ENCODE data around the gene OSBPL2. TPM values are rescaled to one million over a fixed set of nuclear protein-coding genes. Genes with fewer than 3 reads are reported as not detected.

OSBPL2 gene
- total and polyA plus RNA-seq, 2 experiments from 2014 or later: 16.6 to 31.2 TPM

DNA sequence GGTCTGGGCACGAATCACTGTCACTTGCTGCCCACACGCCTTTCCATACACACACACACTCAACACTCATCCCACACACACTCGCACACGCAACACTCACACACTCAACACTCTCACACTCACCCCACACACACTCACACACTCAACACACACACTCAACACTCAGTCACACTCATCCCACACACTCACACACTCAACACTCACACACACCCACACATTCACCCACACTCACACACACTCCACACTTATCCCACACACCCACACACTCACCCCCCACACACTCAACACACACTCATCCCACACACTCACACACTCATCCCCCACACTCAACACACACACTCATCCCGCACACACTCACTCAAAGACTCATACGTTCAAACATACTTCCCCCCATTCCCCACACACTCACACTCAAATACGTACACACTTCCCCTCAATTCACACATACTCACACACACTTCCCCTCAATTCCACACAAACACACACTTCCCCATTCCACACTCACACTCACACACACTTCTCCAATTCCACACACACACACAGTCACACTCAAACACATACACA, 9.3 kb upstream of the OSBPL2 start:
- no peaks in the 10 kb centered on the region for H3K9me3 Mint-ChIP-seq
- H3K36me3 ChIP-seq (ENCODE audit: insufficient read depth): no peaks in the 10 kb centered on the region
- H3K4me3 ChIP-seq: no peak overlapping the region
- H3K36me3 Mint-ChIP-seq (ENCODE audit: low read depth): no peaks in the 10 kb centered on the region; the same call in 2 of the 3 replicates
- no peaks in the 10 kb centered on the region for H3K27me3 ChIP-seq (ENCODE audit: insufficient read depth)
- no peak overlapping the region for H3K4me3 Mint-ChIP-seq
- no peaks in the 10 kb centered on the region for H3K79me2 ChIP-seq (replicated peaks; ENCODE audit: insufficient read depth)
- H3K4me1 ChIP-seq (ENCODE audit: insufficient read depth): no peaks in the 10 kb centered on the region
- H3K4me2 ChIP-seq: no peak overlapping the region
- H3K9me2 ChIP-seq (ENCODE audit: insufficient read depth): no peaks in the 10 kb centered on the region
- TF ChIP-seq EZH2 (IDR thresholded peaks at IDR 0.05; ENCODE audit: low read depth, unreplicated experiment): no peak
- TF ChIP-seq, protein P1, sequence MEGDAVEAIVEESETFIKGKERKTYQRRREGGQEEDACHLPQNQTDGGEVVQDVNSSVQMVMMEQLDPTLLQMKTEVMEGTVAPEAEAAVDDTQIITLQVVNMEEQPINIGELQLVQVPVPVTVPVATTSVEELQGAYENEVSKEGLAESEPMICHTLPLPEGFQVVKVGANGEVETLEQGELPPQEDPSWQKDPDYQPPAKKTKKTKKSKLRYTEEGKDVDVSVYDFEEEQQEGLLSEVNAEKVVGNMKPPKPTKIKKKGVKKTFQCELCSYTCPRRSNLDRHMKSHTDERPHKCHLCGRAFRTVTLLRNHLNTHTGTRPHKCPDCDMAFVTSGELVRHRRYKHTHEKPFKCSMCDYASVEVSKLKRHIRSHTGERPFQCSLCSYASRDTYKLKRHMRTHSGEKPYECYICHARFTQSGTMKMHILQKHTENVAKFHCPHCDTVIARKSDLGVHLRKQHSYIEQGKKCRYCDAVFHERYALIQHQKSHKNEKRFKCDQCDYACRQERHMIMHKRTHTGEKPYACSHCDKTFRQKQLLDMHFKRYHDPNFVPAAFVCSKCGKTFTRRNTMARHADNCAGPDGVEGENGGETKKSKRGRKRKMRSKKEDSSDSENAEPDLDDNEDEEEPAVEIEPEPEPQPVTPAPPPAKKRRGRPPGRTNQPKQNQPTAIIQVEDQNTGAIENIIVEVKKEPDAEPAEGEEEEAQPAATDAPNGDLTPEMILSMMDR (conservative IDR thresholded peaks at IDR 0.05; ENCODE audit: low read depth in 2 of 2): no peak
- TF ChIP-seq POLR2AphosphoS5 (IDR thresholded peaks at IDR 0.05; ENCODE audit: low read depth): no peak
- TF ChIP-seq ZNF331 (CRISPR knock-in tag; IDR thresholded peaks at IDR 0.05; ENCODE audit: low read depth): no peak
- no peak for TF ChIP-seq CREB1 (CRISPR knock-in tag; IDR thresholded peaks at IDR 0.05; ENCODE audit: low read depth)
- TF ChIP-seq, protein P2, sequence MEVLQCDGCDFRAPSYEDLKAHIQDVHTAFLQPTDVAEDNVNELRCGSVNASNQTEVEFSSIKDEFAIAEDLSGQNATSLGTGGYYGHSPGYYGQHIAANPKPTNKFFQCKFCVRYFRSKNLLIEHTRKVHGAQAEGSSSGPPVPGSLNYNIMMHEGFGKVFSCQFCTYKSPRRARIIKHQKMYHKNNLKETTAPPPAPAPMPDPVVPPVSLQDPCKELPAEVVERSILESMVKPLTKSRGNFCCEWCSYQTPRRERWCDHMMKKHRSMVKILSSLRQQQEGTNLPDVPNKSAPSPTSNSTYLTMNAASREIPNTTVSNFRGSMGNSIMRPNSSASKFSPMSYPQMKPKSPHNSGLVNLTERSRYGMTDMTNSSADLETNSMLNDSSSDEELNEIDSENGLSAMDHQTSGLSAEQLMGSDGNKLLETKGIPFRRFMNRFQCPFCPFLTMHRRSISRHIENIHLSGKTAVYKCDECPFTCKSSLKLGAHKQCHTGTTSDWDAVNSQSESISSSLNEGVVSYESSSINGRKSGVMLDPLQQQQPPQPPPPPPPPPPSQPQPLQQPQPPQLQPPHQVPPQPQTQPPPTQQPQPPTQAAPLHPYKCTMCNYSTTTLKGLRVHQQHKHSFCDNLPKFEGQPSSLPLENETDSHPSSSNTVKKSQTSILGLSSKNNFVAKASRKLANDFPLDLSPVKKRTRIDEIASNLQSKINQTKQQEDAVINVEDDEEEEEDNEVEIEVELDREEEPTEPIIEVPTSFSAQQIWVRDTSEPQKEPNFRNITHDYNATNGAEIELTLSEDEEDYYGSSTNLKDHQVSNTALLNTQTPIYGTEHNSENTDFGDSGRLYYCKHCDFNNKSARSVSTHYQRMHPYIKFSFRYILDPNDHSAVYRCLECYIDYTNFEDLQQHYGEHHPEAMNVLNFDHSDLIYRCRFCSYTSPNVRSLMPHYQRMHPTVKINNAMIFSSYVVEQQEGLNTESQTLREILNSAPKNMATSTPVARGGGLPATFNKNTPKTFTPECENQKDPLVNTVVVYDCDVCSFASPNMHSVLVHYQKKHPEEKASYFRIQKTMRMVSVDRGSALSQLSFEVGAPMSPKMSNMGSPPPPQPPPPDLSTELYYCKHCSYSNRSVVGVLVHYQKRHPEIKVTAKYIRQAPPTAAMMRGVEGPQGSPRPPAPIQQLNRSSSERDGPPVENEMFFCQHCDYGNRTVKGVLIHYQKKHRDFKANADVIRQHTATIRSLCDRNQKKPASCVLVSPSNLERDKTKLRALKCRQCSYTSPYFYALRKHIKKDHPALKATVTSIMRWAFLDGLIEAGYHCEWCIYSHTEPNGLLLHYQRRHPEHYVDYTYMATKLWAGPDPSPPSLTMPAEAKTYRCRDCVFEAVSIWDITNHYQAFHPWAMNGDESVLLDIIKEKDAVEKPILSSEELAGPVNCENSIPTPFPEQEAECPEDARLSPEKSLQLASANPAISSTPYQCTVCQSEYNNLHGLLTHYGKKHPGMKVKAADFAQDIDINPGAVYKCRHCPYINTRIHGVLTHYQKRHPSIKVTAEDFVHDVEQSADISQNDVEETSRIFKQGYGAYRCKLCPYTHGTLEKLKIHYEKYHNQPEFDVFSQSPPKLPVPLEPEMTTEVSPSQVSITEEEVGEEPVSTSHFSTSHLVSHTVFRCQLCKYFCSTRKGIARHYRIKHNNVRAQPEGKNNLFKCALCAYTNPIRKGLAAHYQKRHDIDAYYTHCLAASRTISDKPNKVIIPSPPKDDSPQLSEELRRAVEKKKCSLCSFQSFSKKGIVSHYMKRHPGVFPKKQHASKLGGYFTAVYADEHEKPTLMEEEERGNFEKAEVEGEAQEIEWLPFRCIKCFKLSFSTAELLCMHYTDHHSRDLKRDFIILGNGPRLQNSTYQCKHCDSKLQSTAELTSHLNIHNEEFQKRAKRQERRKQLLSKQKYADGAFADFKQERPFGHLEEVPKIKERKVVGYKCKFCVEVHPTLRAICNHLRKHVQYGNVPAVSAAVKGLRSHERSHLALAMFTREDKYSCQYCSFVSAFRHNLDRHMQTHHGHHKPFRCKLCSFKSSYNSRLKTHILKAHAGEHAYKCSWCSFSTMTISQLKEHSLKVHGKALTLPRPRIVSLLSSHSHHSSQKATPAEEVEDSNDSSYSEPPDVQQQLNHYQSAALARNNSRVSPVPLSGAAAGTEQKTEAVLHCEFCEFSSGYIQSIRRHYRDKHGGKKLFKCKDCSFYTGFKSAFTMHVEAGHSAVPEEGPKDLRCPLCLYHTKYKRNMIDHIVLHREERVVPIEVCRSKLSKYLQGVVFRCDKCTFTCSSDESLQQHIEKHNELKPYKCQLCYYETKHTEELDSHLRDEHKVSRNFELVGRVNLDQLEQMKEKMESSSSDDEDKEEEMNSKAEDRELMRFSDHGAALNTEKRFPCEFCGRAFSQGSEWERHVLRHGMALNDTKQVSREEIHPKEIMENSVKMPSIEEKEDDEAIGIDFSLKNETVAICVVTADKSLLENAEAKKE (CRISPR knock-in tag; IDR thresholded peaks at IDR 0.05): no peak
- TF ChIP-seq, protein P3, sequence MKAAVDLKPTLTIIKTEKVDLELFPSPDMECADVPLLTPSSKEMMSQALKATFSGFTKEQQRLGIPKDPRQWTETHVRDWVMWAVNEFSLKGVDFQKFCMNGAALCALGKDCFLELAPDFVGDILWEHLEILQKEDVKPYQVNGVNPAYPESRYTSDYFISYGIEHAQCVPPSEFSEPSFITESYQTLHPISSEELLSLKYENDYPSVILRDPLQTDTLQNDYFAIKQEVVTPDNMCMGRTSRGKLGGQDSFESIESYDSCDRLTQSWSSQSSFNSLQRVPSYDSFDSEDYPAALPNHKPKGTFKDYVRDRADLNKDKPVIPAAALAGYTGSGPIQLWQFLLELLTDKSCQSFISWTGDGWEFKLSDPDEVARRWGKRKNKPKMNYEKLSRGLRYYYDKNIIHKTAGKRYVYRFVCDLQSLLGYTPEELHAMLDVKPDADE (IDR thresholded peaks at IDR 0.05): no peak
- no peak for TF ChIP-seq NANOG (IDR thresholded peaks at IDR 0.05; ENCODE audit: borderline replicate concordance)
- TF ChIP-seq, protein P4, sequence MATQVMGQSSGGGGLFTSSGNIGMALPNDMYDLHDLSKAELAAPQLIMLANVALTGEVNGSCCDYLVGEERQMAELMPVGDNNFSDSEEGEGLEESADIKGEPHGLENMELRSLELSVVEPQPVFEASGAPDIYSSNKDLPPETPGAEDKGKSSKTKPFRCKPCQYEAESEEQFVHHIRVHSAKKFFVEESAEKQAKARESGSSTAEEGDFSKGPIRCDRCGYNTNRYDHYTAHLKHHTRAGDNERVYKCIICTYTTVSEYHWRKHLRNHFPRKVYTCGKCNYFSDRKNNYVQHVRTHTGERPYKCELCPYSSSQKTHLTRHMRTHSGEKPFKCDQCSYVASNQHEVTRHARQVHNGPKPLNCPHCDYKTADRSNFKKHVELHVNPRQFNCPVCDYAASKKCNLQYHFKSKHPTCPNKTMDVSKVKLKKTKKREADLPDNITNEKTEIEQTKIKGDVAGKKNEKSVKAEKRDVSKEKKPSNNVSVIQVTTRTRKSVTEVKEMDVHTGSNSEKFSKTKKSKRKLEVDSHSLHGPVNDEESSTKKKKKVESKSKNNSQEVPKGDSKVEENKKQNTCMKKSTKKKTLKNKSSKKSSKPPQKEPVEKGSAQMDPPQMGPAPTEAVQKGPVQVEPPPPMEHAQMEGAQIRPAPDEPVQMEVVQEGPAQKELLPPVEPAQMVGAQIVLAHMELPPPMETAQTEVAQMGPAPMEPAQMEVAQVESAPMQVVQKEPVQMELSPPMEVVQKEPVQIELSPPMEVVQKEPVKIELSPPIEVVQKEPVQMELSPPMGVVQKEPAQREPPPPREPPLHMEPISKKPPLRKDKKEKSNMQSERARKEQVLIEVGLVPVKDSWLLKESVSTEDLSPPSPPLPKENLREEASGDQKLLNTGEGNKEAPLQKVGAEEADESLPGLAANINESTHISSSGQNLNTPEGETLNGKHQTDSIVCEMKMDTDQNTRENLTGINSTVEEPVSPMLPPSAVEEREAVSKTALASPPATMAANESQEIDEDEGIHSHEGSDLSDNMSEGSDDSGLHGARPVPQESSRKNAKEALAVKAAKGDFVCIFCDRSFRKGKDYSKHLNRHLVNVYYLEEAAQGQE (IDR thresholded peaks at IDR 0.05; ENCODE audit: unreplicated experiment): no peak
- TF ChIP-seq JUNB (IDR thresholded peaks at IDR 0.05; ENCODE audit: unreplicated experiment): no peak
- TF ChIP-seq EZH2phosphoT487 (IDR thresholded peaks at IDR 0.05; ENCODE audit: unreplicated experiment): no peak
- TF ChIP-seq STAT1 (IDR thresholded peaks at IDR 0.05; ENCODE audit: unreplicated experiment): no peak
- TF ChIP-seq ZNF114 (CRISPR knock-in tag; IDR thresholded peaks at IDR 0.05): no peak
- no peak for ATAC-seq
- H3K27me3 Mint-ChIP-seq (ENCODE audit: insufficient read depth, low read depth, poor library complexity): peaks cover 2% of the 10 kb centered on the region
- no peak overlapping the region for H3K27ac ChIP-seq (ENCODE audit: low read depth)
- H2AFZ ChIP-seq: no peak overlapping the region
- no peak overlapping the region for H3K27ac Mint-ChIP-seq
- peaks cover 11% of the 10 kb centered on the region for H3K4me1 Mint-ChIP-seq
- H4K20me1 ChIP-seq (replicated peaks; ENCODE audit: insufficient read depth): no peaks in the 10 kb centered on the region
- DNase-seq (ENCODE audit: low spot score): no peak
- H3F3A ChIP-seq (replicated peaks; ENCODE audit: low read depth): no peaks in the 10 kb centered on the region

All from GM23338 (cell line).